Mesenteric fat pad (tissue), 1 donor: ENCODE data around the gene USP6. TPM values are rescaled to one million over a fixed set of nuclear protein-coding genes. Genes with fewer than 3 reads are reported as not detected.
"Not testable (repeated sequence)": the region's sequence is repeated elsewhere in the genome, so short reads cannot be mapped to it uniquely, and the experiment has no call there.

Source experiments
- DNase-seq: peaks from one replicate; pipeline ENCODE4 v3.0.0-alpha.2; 2020; ENCODE audit warnings: low spot score
- total RNA-seq: library from RNA; stranded (reverse); fragmentation: NEBNext Ultra II Directional; extraction: Animal tissue kit (Norgen Biotek cat#: 25700); gene quantifications from one replicate; pipeline ENCODE4 v1.2.1, GENCODE V29; 2021
- donor health status: DM: yes; HTN: yes; CAD: no.

Gene USP6
- total RNA-seq, 1 donor from 2014 or later: 0.26 TPM

GRCh38 chr17:5135131-5135712 lies 19.4 kb downstream of the USP6 start:
- DNase-seq: peak; percentile 60

- peak; percentile 55 for DNase-seq
Observed at GRCh38 chr17:5135726-5136579, 20.1 kb downstream of the USP6 start.

- not testable (repeated sequence) for DNase-seq
Observed at GRCh38 chr17:5136580-5137412, 21.0 kb downstream of the USP6 start.

GRCh38 chr17:5137511-5138197 lies 21.8 kb downstream of the USP6 start:
- not testable (repeated sequence) for DNase-seq

GRCh38 chr17:5138198-5138544 lies 22.3 kb downstream of the USP6 start:
- not testable (repeated sequence) for DNase-seq

- DNase-seq: no peak
Observed at GRCh38 chr17:5138616-5139457, 23.0 kb downstream of the USP6 start.

- DNase-seq: no peak
Observed at GRCh38 chr17:5139458-5139732, 23.6 kb downstream of the USP6 start.

- DNase-seq: not testable (repeated sequence)
Observed at GRCh38 chr17:5142877-5143276, 27.0 kb downstream of the USP6 start.

- DNase-seq: not testable (repeated sequence)
Observed at GRCh38 chr17:5146122-5146521, 30.3 kb downstream of the USP6 start.

- not testable (repeated sequence) for DNase-seq
Observed at GRCh38 chr17:5160702-5161101, 44.9 kb downstream of the USP6 start.

GRCh38 chr17:5161793-5162192 lies 46.0 kb downstream of the USP6 start:
- not testable (repeated sequence) for DNase-seq

GRCh38 chr17:5164436-5164835 lies 48.6 kb downstream of the USP6 start:
- DNase-seq: no peak

- not testable (repeated sequence) for DNase-seq
Observed at GRCh38 chr17:5165791-5166564, 50.1 kb downstream of the USP6 start.

- not testable (repeated sequence) for DNase-seq
Observed at GRCh38 chr17:5175027-5175426, 59.2 kb downstream of the USP6 start.

- DNase-seq: no peak
Observed at GRCh38 chr17:5179003-5179402, 63.2 kb downstream of the USP6 start.

- DNase-seq: no peak
Observed at GRCh38 chr17:5181509-5182305, 65.9 kb downstream of the USP6 start.

- no peak for DNase-seq
Observed at GRCh38 chr17:5182597-5183409, 67.0 kb downstream of the USP6 start.

GRCh38 chr17:5183410-5183793 lies 67.6 kb downstream of the USP6 start:
- no peak for DNase-seq
